Measurements from ENCODE around the gene ARHGAP15. TPM values are rescaled to one million over a fixed set of nuclear protein-coding genes. Genes with fewer than 3 reads are reported as not detected.
A peak's percentile ranks its signal among the peaks of the same experiment; 100 is the strongest.

ARHGAP15 gene
- total and polyA plus RNA-seq, 2 experiments from 2014 or later = 0.26 TPM; not detected in 1

- no peaks in the 10 kb centered on the region for H3K4me1 Mint-ChIP-seq
- Histone ChIP-seq H3K4me3 (no peak overlapping the region), H4K20me1 (replicated peaks; ENCODE audit: insufficient read depth) (no peaks in the 10 kb centered on the region), H3K79me2 (replicated peaks; ENCODE audit: insufficient read depth) (no peaks in the 10 kb centered on the region), H2AFZ (no peak overlapping the region), H3F3A (replicated peaks; ENCODE audit: low read depth) (no peaks in the 10 kb centered on the region), H3K4me2 (no peak overlapping the region), H3K36me3 (ENCODE audit: insufficient read depth) (no peaks in the 10 kb centered on the region), H3K9me2 (ENCODE audit: insufficient read depth) (no peaks in the 10 kb centered on the region), H3K27ac (ENCODE audit: low read depth) (no peak overlapping the region), H3K4me1 (ENCODE audit: insufficient read depth) (no peaks in the 10 kb centered on the region), H3K27me3 (ENCODE audit: insufficient read depth) (no peaks in the 10 kb centered on the region)
- H3K27me3 Mint-ChIP-seq (ENCODE audit: insufficient read depth, low read depth, poor library complexity) = no peaks in the 10 kb centered on the region
- ATAC-seq (no peak), DNase-seq (ENCODE audit: low spot score) (peak; percentile 17)
- H3K4me3 Mint-ChIP-seq = no peak overlapping the region
- no peaks in the 10 kb centered on the region for H3K36me3 Mint-ChIP-seq (ENCODE audit: low read depth)
- H3K27ac Mint-ChIP-seq = no peak overlapping the region
- H3K9me3 Mint-ChIP-seq = no peaks in the 10 kb centered on the region
- no peak for TF ChIP-seq EZH2 (IDR thresholded peaks at IDR 0.05; ENCODE audit: low read depth, unreplicated experiment)
- no peak for TF ChIP-seq CREB1 (CRISPR knock-in tag; IDR thresholded peaks at IDR 0.05; ENCODE audit: low read depth)
- TF ChIP-seq NANOG (IDR thresholded peaks at IDR 0.05; ENCODE audit: borderline replicate concordance) = no peak
- TF ChIP-seq ZNF114 (CRISPR knock-in tag; IDR thresholded peaks at IDR 0.05) = no peak
- no peak for TF ChIP-seq REST (IDR thresholded peaks at IDR 0.05; ENCODE audit: unreplicated experiment)
- TF ChIP-seq POLR2AphosphoS5 (IDR thresholded peaks at IDR 0.05; ENCODE audit: low read depth) = no peak
- TF ChIP-seq ETS1 (IDR thresholded peaks at IDR 0.05) = no peak
- TF ChIP-seq CTCF (conservative IDR thresholded peaks at IDR 0.05; ENCODE audit: low read depth in 2 of 2) = no peak
- TF ChIP-seq STAT1 (IDR thresholded peaks at IDR 0.05; ENCODE audit: unreplicated experiment) = no peak
- TF ChIP-seq ZNF331 (CRISPR knock-in tag; IDR thresholded peaks at IDR 0.05; ENCODE audit: low read depth) = no peak
- TF ChIP-seq ZNF462 (CRISPR knock-in tag; IDR thresholded peaks at IDR 0.05) = no peak
- TF ChIP-seq EZH2phosphoT487 (IDR thresholded peaks at IDR 0.05; ENCODE audit: unreplicated experiment) = no peak
- TF ChIP-seq JUNB (IDR thresholded peaks at IDR 0.05; ENCODE audit: unreplicated experiment) = no peak
Observed at GRCh38 chr2:143453981-143454511, 324.8 kb downstream of the ARHGAP15 start.

All from GM23338 (cell line).